ENCODE results near the gene FEN1. TPM values are rescaled to one million over a fixed set of nuclear protein-coding genes. Genes with fewer than 3 reads are reported as not detected.

FEN1 gene
- total RNA-seq, 1 experiment from 2014 or later: 119 TPM

- H3K4me3 ChIP-seq (ENCODE audit: insufficient read depth, low read depth, low read length): no peak overlapping the region
- DNase-seq: peak; percentile 98
- peaks cover 4% of the 10 kb centered on the region; the same call in 1 of the 2 replicates for H3K27me3 ChIP-seq (ENCODE audit: control insufficient read depth, insufficient read depth, low read length)
- no peaks in the 10 kb centered on the region; the same call in 1 of the 2 replicates for H3K36me3 ChIP-seq (replicated peaks; ENCODE audit: control insufficient read depth, insufficient read depth, low read length)
Observed at GRCh38 chr11:61777234-61778090, 15.2 kb upstream of the FEN1 start.

DNA sequence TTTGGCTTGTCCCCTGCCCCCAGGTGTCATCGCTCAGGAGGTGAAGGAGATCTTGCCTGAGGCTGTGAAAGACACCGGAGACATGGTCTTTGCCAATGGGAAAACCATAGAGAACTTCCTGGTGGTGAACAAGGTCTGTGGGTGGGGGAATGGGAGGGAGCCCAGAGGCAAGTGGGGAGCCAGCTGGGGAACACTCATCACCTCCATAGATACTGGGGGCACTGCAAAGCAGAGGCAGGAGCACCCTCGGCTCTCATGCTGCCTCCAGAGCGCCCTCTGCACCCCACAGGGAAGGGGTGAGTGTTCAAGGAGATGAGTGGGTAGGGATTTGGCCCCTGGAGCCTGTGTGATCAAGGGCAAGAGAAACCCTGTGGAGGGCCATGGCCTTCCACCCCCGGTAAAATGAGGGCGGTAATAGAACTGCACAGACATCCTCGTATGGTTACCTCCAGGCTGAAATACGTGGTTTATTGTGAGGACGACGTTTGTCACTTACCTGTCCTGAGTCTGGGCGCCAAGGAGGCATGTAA, 14.3 kb upstream of the FEN1 start:
- peaks cover 4% of the 10 kb centered on the region; the same call in 1 of the 2 replicates for H3K27me3 ChIP-seq (ENCODE audit: control insufficient read depth, insufficient read depth, low read length)
- H3K4me3 ChIP-seq (ENCODE audit: insufficient read depth, low read depth, low read length): no peak overlapping the region
- peaks cover 2% of the 10 kb centered on the region; the same call in 1 of the 2 replicates for H3K36me3 ChIP-seq (replicated peaks; ENCODE audit: control insufficient read depth, insufficient read depth, low read length)
- DNase-seq: peak; percentile 56

DNA sequence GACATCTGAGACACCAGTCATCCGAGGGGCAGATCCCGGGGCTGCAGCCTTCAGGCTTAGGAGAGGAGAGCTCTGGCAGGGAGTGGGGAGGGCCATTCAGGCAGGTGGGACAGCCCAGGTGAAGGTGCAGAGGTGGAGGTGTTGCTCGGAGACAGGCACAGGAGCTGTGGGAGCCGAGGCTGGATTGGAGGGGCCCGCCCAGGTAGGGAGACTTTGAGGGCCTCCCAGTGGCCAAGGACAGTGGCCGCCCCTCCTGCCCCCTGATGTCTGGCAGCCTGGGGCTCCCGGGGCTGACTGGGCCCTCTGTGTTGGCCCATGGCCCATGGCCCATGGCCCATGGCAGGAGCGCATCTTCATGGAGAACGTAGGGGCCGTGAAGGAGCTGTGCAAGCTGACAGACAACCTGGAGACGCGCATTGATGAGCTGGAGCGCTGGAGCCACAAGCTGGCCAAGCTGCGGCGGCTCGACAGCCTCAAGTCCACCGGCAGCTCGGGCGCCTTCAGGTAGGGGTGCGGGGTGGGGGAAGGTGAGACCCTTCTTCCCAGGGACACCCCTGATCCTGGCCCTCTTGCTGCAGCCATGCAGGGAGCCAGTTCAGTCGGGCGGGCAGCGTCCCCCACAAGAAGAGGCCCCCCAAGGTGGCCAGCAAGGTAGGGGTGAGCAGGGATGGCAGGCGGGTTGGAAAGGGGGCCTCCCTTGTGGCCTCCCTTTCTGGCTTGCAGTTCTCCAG, 13.6 kb upstream of the FEN1 start:
- H3K4me3 ChIP-seq (ENCODE audit: insufficient read depth, low read depth, low read length): no peak overlapping the region
- DNase-seq: peak; percentile 70
- H3K27me3 ChIP-seq (ENCODE audit: control insufficient read depth, insufficient read depth, low read length): peaks cover 4% of the 10 kb centered on the region; the same call in 1 of the 2 replicates
- peaks cover 2% of the 10 kb centered on the region; the same call in 1 of the 2 replicates for H3K36me3 ChIP-seq (replicated peaks; ENCODE audit: control insufficient read depth, insufficient read depth, low read length)

DNA sequence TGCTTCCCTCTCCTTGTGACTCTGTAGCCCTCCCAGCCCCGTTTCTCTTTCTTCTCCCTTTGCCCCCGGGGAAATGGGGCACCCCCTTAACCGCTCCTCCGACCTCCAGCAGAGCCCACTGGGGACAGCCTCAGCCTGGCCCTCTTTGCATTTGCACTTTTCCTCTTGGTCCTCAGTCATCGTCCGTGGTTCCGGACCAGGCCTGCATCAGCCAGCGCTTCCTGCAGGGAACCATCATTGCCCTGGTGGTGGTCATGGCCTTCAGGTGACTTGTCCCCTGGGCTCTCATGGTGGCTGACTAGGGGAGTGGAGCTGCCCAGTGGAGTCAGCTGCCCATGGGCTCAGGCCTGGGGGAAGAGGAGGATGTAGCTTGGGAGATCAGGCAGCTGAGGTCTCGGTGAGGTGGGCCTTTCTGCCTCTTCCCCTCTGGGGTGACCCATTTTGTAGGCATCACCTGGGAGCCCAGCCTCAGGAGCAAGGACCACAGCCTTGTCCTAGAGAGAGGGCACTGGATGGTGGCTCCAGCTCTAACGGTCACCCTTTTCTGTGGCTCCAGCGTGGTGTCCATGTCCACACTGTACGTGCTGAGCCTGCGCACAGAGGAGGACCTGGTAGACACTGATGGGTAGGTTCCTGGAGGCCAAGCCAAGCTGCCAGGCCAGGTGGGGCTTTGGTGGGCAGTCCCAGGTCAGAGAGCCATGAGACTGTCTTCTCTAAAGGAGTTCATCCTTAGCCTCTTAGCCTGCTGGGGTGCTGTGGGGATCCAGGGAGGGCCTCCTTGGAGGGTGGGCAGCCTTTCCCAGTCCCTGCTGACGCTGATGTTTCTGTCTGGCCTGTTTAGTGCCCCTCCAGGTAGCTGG, 12.8 kb upstream of the FEN1 start:
- DNase-seq: peak; percentile 54
- Histone ChIP-seq H3K4me3 (ENCODE audit: insufficient read depth, low read depth, low read length) (no peak overlapping the region), H3K27me3 (ENCODE audit: control insufficient read depth, insufficient read depth, low read length) (peaks cover 4% of the 10 kb centered on the region; the same call in 1 of the 2 replicates), H3K36me3 (replicated peaks; ENCODE audit: control insufficient read depth, insufficient read depth, low read length) (peaks cover 2% of the 10 kb centered on the region; the same call in 1 of the 2 replicates)

GRCh38 chr11:61780581-61781162, 12.0 kb upstream of the FEN1 start:
- H3K27me3 ChIP-seq (ENCODE audit: control insufficient read depth, insufficient read depth, low read length): peaks cover 4% of the 10 kb centered on the region; the same call in 1 of the 2 replicates
- peaks cover 3% of the 10 kb centered on the region; the same call in 1 of the 2 replicates for H3K36me3 ChIP-seq (replicated peaks; ENCODE audit: control insufficient read depth, insufficient read depth, low read length)
- peak; percentile 50 for DNase-seq
- no peak overlapping the region for H3K4me3 ChIP-seq (ENCODE audit: insufficient read depth, low read depth, low read length)

DNA sequence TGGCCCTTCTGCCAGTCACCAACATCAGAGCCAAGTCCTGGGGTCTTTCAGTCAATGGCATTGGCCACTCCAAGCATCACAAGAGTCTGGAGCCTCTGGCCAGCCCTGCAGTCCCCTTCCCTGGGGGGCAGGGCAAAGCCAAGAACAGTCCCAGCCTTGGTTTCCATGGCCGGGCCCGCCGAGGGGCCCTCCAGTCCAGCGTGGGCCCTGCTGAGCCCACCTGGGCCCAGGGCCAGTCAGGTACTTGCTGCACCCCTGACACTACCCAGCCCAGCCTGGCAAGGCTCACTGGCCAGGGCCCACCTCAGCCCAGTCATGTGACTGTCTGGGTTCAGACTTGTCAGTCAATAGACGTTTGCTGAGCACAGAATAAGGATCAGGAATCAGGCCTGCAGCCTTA, 11.1 kb upstream of the FEN1 start:
- peak; percentile 57 for DNase-seq
- H3K36me3 ChIP-seq (replicated peaks; ENCODE audit: control insufficient read depth, insufficient read depth, low read length): peaks cover 5% of the 10 kb centered on the region
- H3K4me3 ChIP-seq (ENCODE audit: insufficient read depth, low read depth, low read length): no peak overlapping the region
- H3K27me3 ChIP-seq (ENCODE audit: control insufficient read depth, insufficient read depth, low read length): peaks cover 4% of the 10 kb centered on the region; the same call in 1 of the 2 replicates

DNA sequence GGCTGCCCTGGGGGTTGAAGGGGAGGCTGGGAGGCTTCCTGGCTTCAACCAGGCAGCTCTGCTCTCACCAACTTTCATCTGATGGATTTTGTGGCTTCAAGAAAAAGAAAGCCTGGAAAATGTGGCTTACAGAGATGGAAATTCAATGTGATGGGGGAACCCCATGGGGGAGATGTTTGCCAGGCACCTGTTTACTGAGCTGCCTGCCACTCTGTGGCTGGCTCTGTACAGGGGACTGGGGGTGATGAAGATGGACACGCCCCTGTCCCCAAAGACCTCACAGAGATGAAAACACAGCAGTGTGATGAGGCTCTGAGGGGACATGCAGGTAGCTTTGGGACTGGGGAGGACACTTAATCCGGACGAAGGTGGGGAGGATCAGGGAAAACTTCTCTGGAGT, 10.4 kb upstream of the FEN1 start:
- DNase-seq: peak; percentile 56
- H3K36me3 ChIP-seq (replicated peaks; ENCODE audit: control insufficient read depth, insufficient read depth, low read length): peaks cover 11% of the 10 kb centered on the region
- H3K4me3 ChIP-seq (ENCODE audit: insufficient read depth, low read depth, low read length): no peak overlapping the region
- H3K27me3 ChIP-seq (ENCODE audit: control insufficient read depth, insufficient read depth, low read length): no peaks in the 10 kb centered on the region

DNA sequence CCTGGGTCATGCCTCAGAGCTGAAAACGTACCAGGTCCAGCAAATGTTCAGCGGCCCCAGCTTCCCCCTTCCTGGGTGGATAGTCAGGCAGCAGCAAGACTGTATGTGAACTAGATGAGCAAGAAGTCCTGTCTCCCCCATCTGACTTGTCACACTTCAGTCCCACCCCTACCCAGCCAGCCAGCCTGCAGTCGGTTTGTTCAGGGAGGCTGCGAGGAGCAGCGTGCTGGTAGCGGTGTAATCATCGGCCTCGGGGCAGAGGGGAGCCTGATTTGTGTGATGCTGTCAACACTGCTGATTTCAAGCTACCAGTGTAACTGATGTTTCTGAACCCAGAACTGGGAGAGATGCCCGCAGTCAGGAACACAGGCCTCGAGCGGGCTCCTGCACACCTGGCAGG, 9.9 kb upstream of the FEN1 start:
- H3K36me3 ChIP-seq (replicated peaks; ENCODE audit: control insufficient read depth, insufficient read depth, low read length): peaks cover 14% of the 10 kb centered on the region
- H3K27me3 ChIP-seq (ENCODE audit: control insufficient read depth, insufficient read depth, low read length): no peaks in the 10 kb centered on the region
- DNase-seq: peak; percentile 42
- H3K4me3 ChIP-seq (ENCODE audit: insufficient read depth, low read depth, low read length): no peak overlapping the region

DNA sequence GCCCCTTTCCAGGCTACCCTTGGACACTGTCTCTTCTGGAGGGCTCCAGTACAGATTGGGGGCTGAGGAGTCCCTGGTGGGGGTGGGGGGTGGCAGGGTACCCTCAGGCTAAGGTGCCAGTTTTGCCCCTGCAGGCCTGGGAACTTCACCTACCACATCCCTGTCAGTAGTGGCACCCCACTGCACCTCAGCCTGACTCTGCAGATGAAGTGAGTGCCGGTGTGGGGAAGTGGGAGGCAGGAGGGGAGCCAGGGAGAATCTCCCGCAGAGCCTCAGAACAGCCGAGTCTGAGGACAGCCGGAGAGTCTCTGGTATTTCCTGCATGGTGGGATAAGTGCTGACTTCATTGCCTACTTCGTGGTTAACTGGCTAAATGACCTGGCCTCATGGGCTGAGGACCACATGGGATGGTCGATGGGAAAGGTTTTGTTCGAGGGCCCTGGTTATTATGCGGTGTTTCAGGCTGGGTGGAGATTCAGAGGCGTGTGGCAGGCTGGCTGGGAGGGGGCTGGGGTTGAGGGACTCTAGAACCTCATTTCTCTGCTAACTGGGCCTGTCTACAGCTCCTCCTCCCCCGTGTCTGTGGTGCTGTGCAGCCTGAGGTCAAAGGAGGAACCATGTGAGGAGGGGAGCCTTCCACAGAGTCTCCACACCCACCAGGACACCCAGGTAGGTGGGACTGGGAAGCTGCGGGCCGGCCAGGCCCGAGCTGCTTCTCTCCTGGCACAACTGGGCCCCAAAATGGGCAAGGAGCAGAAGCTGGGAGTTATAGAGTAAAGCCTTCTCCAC, 8.8 kb upstream of the FEN1 start:
- H3K27me3 ChIP-seq (ENCODE audit: control insufficient read depth, insufficient read depth, low read length): no peaks in the 10 kb centered on the region
- H3K36me3 ChIP-seq (replicated peaks; ENCODE audit: control insufficient read depth, insufficient read depth, low read length): peaks cover 22% of the 10 kb centered on the region
- DNase-seq: peak; percentile 48
- H3K4me3 ChIP-seq (ENCODE audit: insufficient read depth, low read depth, low read length): no peak overlapping the region

- peaks cover 27% of the 10 kb centered on the region for H3K36me3 ChIP-seq (replicated peaks; ENCODE audit: control insufficient read depth, insufficient read depth, low read length)
- no peaks in the 10 kb centered on the region for H3K27me3 ChIP-seq (ENCODE audit: control insufficient read depth, insufficient read depth, low read length)
- H3K4me3 ChIP-seq (ENCODE audit: insufficient read depth, low read depth, low read length): no peak overlapping the region
- peak; percentile 40 for DNase-seq
Observed at GRCh38 chr11:61784506-61784805, 8.3 kb upstream of the FEN1 start.

DNA sequence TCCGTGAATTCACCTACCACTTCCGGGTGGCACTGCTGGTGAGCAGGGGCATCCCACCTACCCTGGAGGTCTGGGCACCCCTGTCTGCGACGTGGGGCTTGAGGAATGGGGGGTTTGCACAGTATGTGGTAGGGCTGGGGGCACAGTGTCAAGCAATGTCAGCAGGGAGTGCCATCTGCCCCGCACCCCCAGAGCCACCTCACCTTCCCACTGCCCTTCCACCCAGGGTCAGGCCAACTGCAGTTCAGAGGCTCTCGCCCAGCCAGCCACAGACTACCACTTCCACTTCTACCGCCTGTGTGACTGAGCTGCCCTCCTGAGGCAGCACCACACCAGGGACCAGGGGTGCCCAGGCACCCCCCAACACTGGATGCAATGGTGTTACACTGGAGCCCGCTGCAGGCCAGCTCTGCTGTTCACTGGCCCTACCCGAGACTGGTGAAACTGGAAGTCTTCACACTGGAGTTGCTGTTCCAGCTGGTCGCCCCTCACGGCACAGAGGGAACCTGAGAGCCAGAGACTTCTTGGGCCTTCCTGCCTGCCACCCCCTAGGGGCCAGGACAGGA, 6.8 kb upstream of the FEN1 start:
- DNase-seq: no peak

GRCh38 chr11:61787928-61788491, 4.7 kb upstream of the FEN1 start:
- H3K27me3 ChIP-seq (ENCODE audit: control insufficient read depth, insufficient read depth, low read length): no peaks in the 10 kb centered on the region
- DNase-seq: peak; percentile 90
- peaks cover 34% of the 10 kb centered on the region for H3K36me3 ChIP-seq (replicated peaks; ENCODE audit: control insufficient read depth, insufficient read depth, low read length)
- no peak overlapping the region for H3K4me3 ChIP-seq (ENCODE audit: insufficient read depth, low read depth, low read length)

More for the DNA sequence above, 6.8 kb upstream of the FEN1 start:
- Histone ChIP-seq H3K36me3 (replicated peaks; ENCODE audit: control insufficient read depth, insufficient read depth, low read length) (peaks cover 35% of the 10 kb centered on the region), H3K4me3 (ENCODE audit: insufficient read depth, low read depth, low read length) (no peak overlapping the region), H3K27me3 (ENCODE audit: control insufficient read depth, insufficient read depth, low read length) (no peaks in the 10 kb centered on the region)
